ENCODE data around the gene FGGY.
"Not testable (repeated sequence)": the region's sequence is repeated elsewhere in the genome, so short reads cannot be mapped to it uniquely, and the experiment has no call there.

FGGY gene

GRCh38 chr1:59521456-59521855 is 224.6 kb downstream of the FGGY start:
- no peak for DNase-seq

GRCh38 chr1:59522925-59523505 is 226.1 kb downstream of the FGGY start:
- DNase-seq = no peak

- no peak for DNase-seq
These were observed 227.0 kb downstream of the FGGY start for GRCh38 chr1:59523745-59524450.

- no peak for DNase-seq
These were observed 229.3 kb downstream of the FGGY start for GRCh38 chr1:59526240-59526639.

- no peak for DNase-seq
These were observed 231.6 kb downstream of the FGGY start for GRCh38 chr1:59528471-59528870.

GRCh38 chr1:59528900-59529299 is 232.0 kb downstream of the FGGY start:
- no peak for DNase-seq

- no peak for DNase-seq
These were observed 233.2 kb downstream of the FGGY start for GRCh38 chr1:59530119-59530518.

GRCh38 chr1:59532102-59532501 is 235.2 kb downstream of the FGGY start:
- no peak for DNase-seq

GRCh38 chr1:59538476-59538875 is 241.6 kb downstream of the FGGY start:
- not testable (repeated sequence) for DNase-seq

- no peak for DNase-seq
These were observed 243.2 kb downstream of the FGGY start for GRCh38 chr1:59539961-59540681.

GRCh38 chr1:59541161-59541560 is 244.3 kb downstream of the FGGY start:
- DNase-seq = no peak

- DNase-seq = no peak
These were observed 245.0 kb downstream of the FGGY start for GRCh38 chr1:59541891-59542290.

- DNase-seq = no peak
These were observed 246.3 kb downstream of the FGGY start for GRCh38 chr1:59543211-59543668.

GRCh38 chr1:59544615-59545293 is 247.9 kb downstream of the FGGY start:
- no peak for DNase-seq

- no peak for DNase-seq
These were observed 248.9 kb downstream of the FGGY start for GRCh38 chr1:59545830-59546229.

GRCh38 chr1:59549066-59549837 is 252.4 kb downstream of the FGGY start:
- DNase-seq = no peak

- DNase-seq = no peak
These were observed 253.0 kb downstream of the FGGY start for GRCh38 chr1:59549903-59550302.

- DNase-seq = no peak
These were observed 255.1 kb downstream of the FGGY start for GRCh38 chr1:59552007-59552406.

- DNase-seq = no peak
These were observed 256.5 kb downstream of the FGGY start for GRCh38 chr1:59553371-59553770.

- no peak for DNase-seq
These were observed 257.2 kb downstream of the FGGY start for GRCh38 chr1:59554011-59554663.

- DNase-seq = no peak
These were observed 257.9 kb downstream of the FGGY start for GRCh38 chr1:59554752-59555151.

GRCh38 chr1:59556398-59556797 is 259.5 kb downstream of the FGGY start:
- no peak for DNase-seq

Data from DMS79 treated with DMSO at 0.1 percent for 48 hours (cell line).